IMR-90 (cell line): ENCODE results near the gene ADAM15. TPM values are rescaled to one million over a fixed set of nuclear protein-coding genes. Genes with fewer than 3 reads are reported as not detected.

Experiments used
- ATAC-seq: fragments of 200-7000 bp; cut with Tn5 transposase; 2 replicates; pipeline ENCODE4 v1.9.1; 2020; ENCODE audit warnings: low read depth, mild to moderate bottlenecking, moderate library complexity
- BruUV-seq: library from RNA; stranded (reverse); fragments of 400-500 nt; replicated peaks from 2 replicates; lab custom pipeline; 2021; lab: Mats Ljungman, UMichigan
- CTCF ChIA-PET: fragments of 300-600 bp; formaldehyde crosslinking; extraction: SDS; loops from one replicate; lab custom pipeline; 2021; ENCODE audit warnings: antibody characterized with exemption; lab: Yijun Ruan, JAX
- POLR2A ChIA-PET: fragments of 300-600 bp; sonication (Branson Sonifier 250); formaldehyde crosslinking; loops from one replicate; lab custom pipeline; 2022; ENCODE audit warnings: antibody characterized with exemption; ENCODE audit not compliant: unreplicated experiment; lab: Charles Lee
- DNase-seq: peaks from one replicate; pipeline ENCODE4 v3.0.0; 2013
- H2AFZ ChIP-seq: replicated peaks from 2 replicates; pipeline ENCODE3; 2013; ENCODE audit warnings: low read length, mild to moderate bottlenecking; ENCODE audit not compliant: poor library complexity
- H2AK5ac ChIP-seq: 2 replicates; pipeline ENCODE4 v1.6.1; 2013; ENCODE audit warnings: low read depth, low read length, inconsistent platforms
- H2AK9ac ChIP-seq: replicated peaks from 2 replicates; pipeline ENCODE3; 2013; ENCODE audit warnings: mild to moderate bottlenecking, low read depth, low read length, moderate library complexity; ENCODE audit not compliant: poor library complexity
- H2BK120ac ChIP-seq: 2 replicates; pipeline ENCODE4 v1.6.1; 2013; ENCODE audit warnings: low read depth, low read length, inconsistent platforms
- H2BK15ac ChIP-seq: 3 replicates; pipeline ENCODE4 v1.6.1; 2013; ENCODE audit warnings: low read depth, low read length, inconsistent platforms
- H2BK20ac ChIP-seq: 2 replicates; pipeline ENCODE4 v1.6.1; 2013; ENCODE audit warnings: low read depth, mild to moderate bottlenecking, inconsistent platforms, low read length, moderate library complexity
- H2BK5ac ChIP-seq: 2 replicates; pipeline ENCODE4 v1.6.1; 2013; ENCODE audit warnings: mild to moderate bottlenecking, low read depth, low read length, inconsistent platforms; ENCODE audit not compliant: poor library complexity, severe bottlenecking
- H3K14ac ChIP-seq: replicated peaks from 2 replicates; pipeline ENCODE4 v1.6.1; 2013; ENCODE audit warnings: low read depth, low read length, inconsistent platforms
- H3K18ac ChIP-seq: 2 replicates; pipeline ENCODE4 v1.6.1; 2013; ENCODE audit warnings: low read depth, low read length, control low read depth
- H3K23ac ChIP-seq: 2 replicates; pipeline ENCODE4 v1.6.1; 2013; ENCODE audit warnings: low read depth, low read length, inconsistent platforms
- H3K27ac ChIP-seq: 2 replicates; pipeline ENCODE4 v1.5.1; 2013; ENCODE audit warnings: mild to moderate bottlenecking, control low read depth, low read length; ENCODE audit not compliant: insufficient read depth
- H3K27me3 ChIP-seq: 2 replicates; pipeline ENCODE4 v1.6.1; 2013; ENCODE audit warnings: low read length; ENCODE audit not compliant: control insufficient read depth, insufficient read depth
- H3K36me3 ChIP-seq: 2 replicates; pipeline ENCODE4 v1.6.1; 2013; ENCODE audit warnings: low read length, mixed read lengths; ENCODE audit not compliant: control insufficient read depth, insufficient read depth
- H3K4ac ChIP-seq: 2 replicates; pipeline ENCODE4 v1.6.1; 2013; ENCODE audit warnings: low read depth, low read length, inconsistent platforms
- H3K4me1 ChIP-seq: 2 replicates; pipeline ENCODE4 v1.6.1; 2013; ENCODE audit warnings: low read length, mixed read lengths; ENCODE audit not compliant: control insufficient read depth, insufficient read depth
- H3K4me2 ChIP-seq: 2 replicates; pipeline ENCODE4 v1.6.1; 2013; ENCODE audit warnings: low read depth, mild to moderate bottlenecking, control low read depth, low read length, moderate library complexity
- H3K4me3 ChIP-seq: 2 replicates; pipeline ENCODE4 v1.5.1; 2013; ENCODE audit warnings: low read depth, mild to moderate bottlenecking, control low read depth, low read length, moderate library complexity; ENCODE audit not compliant: insufficient read depth
- H3K56ac ChIP-seq: 2 replicates; pipeline ENCODE4 v1.6.1; 2013; ENCODE audit warnings: low read length, inconsistent platforms; ENCODE audit not compliant: insufficient read depth; ENCODE audit errors: extremely low read depth
- H3K79me1 ChIP-seq, 2 experiments: 2 replicates each; pipeline ENCODE4 v1.6.1; 2013; ENCODE audit warnings: low read length in 2 of 2, inconsistent platforms in 1 of 2, low read depth in 1 of 2
- H3K9ac ChIP-seq: 2 replicates; pipeline ENCODE4 v1.6.1; 2013; ENCODE audit warnings: low read depth, low read length, control low read depth
- H3K9me1 ChIP-seq: 2 replicates; pipeline ENCODE4 v1.6.1; 2013; ENCODE audit warnings: low read length, inconsistent platforms; ENCODE audit not compliant: insufficient read depth
- H3K9me3 ChIP-seq: 2 replicates; pipeline ENCODE4 v1.6.1; 2013; ENCODE audit warnings: low read length; ENCODE audit not compliant: control insufficient read depth, insufficient read depth
- H4K20me1 ChIP-seq: 2 replicates; pipeline ENCODE4 v1.6.1; 2013; ENCODE audit warnings: low read length, inconsistent platforms; ENCODE audit not compliant: insufficient read depth
- H4K5ac ChIP-seq: 2 replicates; pipeline ENCODE4 v1.6.1; 2013; ENCODE audit warnings: mild to moderate bottlenecking, low read depth, low read length, control low read depth
- H4K8ac ChIP-seq, 2 experiments: 2 replicates each; pipeline ENCODE4 v1.6.1; 2013; ENCODE audit warnings: low read depth in 2 of 2, low read length in 2 of 2, control low read depth in 1 of 2, inconsistent platforms in 1 of 2
- H4K91ac ChIP-seq: 2 replicates; pipeline ENCODE4 v1.6.1; 2013; ENCODE audit warnings: low read depth, low read length, inconsistent platforms; ENCODE audit not compliant: insufficient read depth
- CEBPB ChIP-seq: IDR thresholded peaks from 2 replicates; pipeline ENCODE4 v1.6.1; 2012; ENCODE audit warnings: low read depth, low read length, improper control_type of control experiment
- MAFK ChIP-seq: IDR thresholded peaks from 2 replicates; pipeline ENCODE4 v1.6.1; 2012; ENCODE audit warnings: low read depth, low read length, improper control_type of control experiment
- MAZ ChIP-seq: IDR thresholded peaks from 2 replicates; pipeline ENCODE4 v1.6.1; 2012; ENCODE audit warnings: low read depth, mild to moderate bottlenecking, low read length, improper control_type of control experiment, moderate library complexity, borderline replicate concordance
- POLR2A ChIP-seq: IDR thresholded peaks from 2 replicates; pipeline ENCODE4 v1.6.1; 2012; ENCODE audit warnings: mild to moderate bottlenecking, low read depth, low read length
- RAD21 ChIP-seq: IDR thresholded peaks from 2 replicates; pipeline ENCODE4 v1.6.1; 2012; ENCODE audit warnings: low read length, improper control_type of control experiment
- SMC3 ChIP-seq: fragments of 150-350 bp; IDR thresholded peaks from 2 replicates; pipeline ENCODE4 v1.6.1; 2016; ENCODE audit warnings: low read depth, mild to moderate bottlenecking, antibody characterized with exemption, low read length, moderate library complexity
- WGBS, 2 experiments: methylation state at CpG; one replicate each; pipeline versions ENCODE4 v1.1.5 to v1.1.7; 2013; ENCODE audit warnings: missing lambda C conversion rate in 2 of 2; ENCODE audit not compliant: insufficient read length in 1 of 2; ENCODE audit errors: extremely low coverage in 2 of 2; 5-methylcytosine and 5-hydroxymethylcytosine counted together
- dilution Hi-C: fragments of 300-500 bp; cut with HindIII; formaldehyde crosslinking; loops from one replicate; pipeline ENCODE4 v1.14.3; 2018; ENCODE audit warnings: low sequenced_read_pairs; ENCODE audit not compliant: unreplicated experiment
- in situ Hi-C: fragments of 300-500 bp; cut with MboI; formaldehyde crosslinking; loops from 3 replicates; pipeline ENCODE4 v1.14.3; 2019; ENCODE audit warnings: low sequenced_read_pairs, inconsistent platforms, mixed read lengths
- intact Hi-C: fragments of 100-400 bp; cut with micrococcal nuclease; formaldehyde crosslinking; loops from 2 replicates; pipeline ENCODE4 v1.10.0; 2022
- polyA plus RNA-seq, 3 experiments: library from polyadenylated mRNA; depleted of rRNA; stranded (reverse); fragments of >200 nt; gene quantifications; 2 replicates each; pipeline ENCODE4 v1.2.3, GENCODE V29; 2012; ENCODE audit warnings: low replicate concordance in 1 of 3
- total RNA-seq: library from RNA; depleted of rRNA; stranded (reverse); fragments of >200 nt; gene quantifications from 2 replicates; pipeline ENCODE4 v1.2.3, GENCODE V29; 2012
- TF ChIP-seq, protein P1 (sequence below): fragments of 150-350 bp; IDR thresholded peaks from 2 replicates; pipeline ENCODE4 v1.6.1; 2016; ENCODE audit warnings: low read depth, mild to moderate bottlenecking, low read length, moderate library complexity, borderline replicate concordance

ADAM15 gene
- total and polyA plus RNA-seq, 2 of the 4 experiments (the other 2 are of a cell fraction): 25.6 to 52.4 TPM

DNA sequence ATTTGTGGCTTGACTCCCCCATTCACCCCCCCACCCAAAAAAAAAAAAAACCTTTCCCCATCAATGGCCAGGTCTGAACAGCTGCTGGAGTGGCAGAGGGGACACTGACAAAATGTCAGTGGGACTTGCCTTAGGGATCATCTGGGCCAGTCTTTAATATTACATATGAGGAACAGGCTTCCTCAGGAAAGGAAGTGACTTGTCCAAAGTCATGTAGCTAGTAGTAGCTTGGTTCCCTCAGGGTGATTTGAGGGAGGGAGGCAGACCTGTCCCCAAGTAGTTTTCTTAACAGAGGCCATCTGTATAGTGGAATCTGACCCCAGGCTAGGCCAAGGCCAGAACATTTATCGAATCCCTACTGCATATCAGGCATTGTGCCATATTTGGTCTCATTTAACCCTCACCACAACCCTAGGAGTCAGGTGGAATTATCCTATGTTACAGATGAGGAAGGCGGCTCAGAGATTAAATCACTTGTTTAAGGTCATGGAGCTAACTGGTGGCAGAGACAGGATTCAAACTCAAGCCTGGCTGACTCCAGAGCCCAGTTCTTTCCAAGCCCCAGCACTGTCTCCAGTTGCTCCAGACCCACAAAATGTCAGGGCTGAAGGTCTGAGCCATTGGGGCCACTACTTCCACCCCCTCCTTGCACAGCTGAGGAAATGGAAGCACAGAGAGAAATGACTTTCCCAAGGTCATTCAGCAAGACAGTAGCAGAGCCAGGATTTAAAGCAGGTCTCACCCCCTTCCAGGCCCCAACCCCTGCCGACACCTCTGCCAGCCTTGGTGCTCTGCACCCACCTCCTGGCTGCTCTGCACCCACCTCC is 38.1 kb upstream of the ADAM15 start:
- no peak for ATAC-seq
- dilution Hi-C loops (no loop called here), in situ Hi-C loops (no loop called here), intact Hi-C loops (no loop called here)
- Histone ChIP-seq H3K79me1 (peaks cover 0 to 23% of the 10 kb centered on the region in 2 experiments; a peak in 2 of 4 replicates), H4K91ac (no peak overlapping the region), H2BK120ac (no peak overlapping the region), H2BK5ac (no peak overlapping the region), H4K5ac (no peak overlapping the region), H3K4me1 (peaks cover 9% of the 10 kb centered on the region; the same call in 1 of the 2 replicates), H4K20me1 (peaks cover 19% of the 10 kb centered on the region), H3K9me3 (no peaks in the 10 kb centered on the region), H3K27me3 (no peaks in the 10 kb centered on the region), H3K36me3 (peaks cover 24% of the 10 kb centered on the region), H2BK20ac (no peak overlapping the region), H3K4me3 (no peak overlapping the region), H2AK9ac (no peak overlapping the region), H2AFZ (no peak overlapping the region), H3K23ac (no peak overlapping the region), H3K27ac (no peak overlapping the region), H3K14ac (no peak overlapping the region), H3K9ac (no peak overlapping the region), H3K56ac (no peak overlapping the region), H3K4ac (no peak overlapping the region), H4K8ac (no peak overlapping the region), H2BK15ac (no peak overlapping the region), H3K18ac (no peak overlapping the region), H3K9me1 (peaks cover 2% of the 10 kb centered on the region; the same call in 1 of the 2 replicates), H2AK5ac (no peak overlapping the region), H3K4me2 (no peak overlapping the region)
- CTCF ChIA-PET: no interaction called here
- no peak for DNase-seq
- no CpG with 5 or more reads among the region's 3 CpGs for WGBS, 2 experiments
- TF ChIP-seq CEBPB (no peak), MAZ (no peak), MAFK (no peak), RAD21 (no peak), SMC3 (no peak), POLR2A (no peak)
- TF ChIP-seq, protein P1, sequence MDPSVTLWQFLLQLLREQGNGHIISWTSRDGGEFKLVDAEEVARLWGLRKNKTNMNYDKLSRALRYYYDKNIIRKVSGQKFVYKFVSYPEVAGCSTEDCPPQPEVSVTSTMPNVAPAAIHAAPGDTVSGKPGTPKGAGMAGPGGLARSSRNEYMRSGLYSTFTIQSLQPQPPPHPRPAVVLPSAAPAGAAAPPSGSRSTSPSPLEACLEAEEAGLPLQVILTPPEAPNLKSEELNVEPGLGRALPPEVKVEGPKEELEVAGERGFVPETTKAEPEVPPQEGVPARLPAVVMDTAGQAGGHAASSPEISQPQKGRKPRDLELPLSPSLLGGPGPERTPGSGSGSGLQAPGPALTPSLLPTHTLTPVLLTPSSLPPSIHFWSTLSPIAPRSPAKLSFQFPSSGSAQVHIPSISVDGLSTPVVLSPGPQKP: no peak
- BruUV-seq: no TSS peak
- POLR2A ChIA-PET: no interaction called here
